ENCODE results near the gene CDH23. TPM values are rescaled to one million over a fixed set of nuclear protein-coding genes. Genes with fewer than 3 reads are reported as not detected.

The CDH23 gene
- total RNA-seq, 4 donors from 2014 or later, result 0.72 to 4.1 (median 2.2) TPM

GRCh38 chr10:71585564-71586290 is 189.0 kb downstream of the CDH23 start:
- TF ChIP-seq, protein P1, sequence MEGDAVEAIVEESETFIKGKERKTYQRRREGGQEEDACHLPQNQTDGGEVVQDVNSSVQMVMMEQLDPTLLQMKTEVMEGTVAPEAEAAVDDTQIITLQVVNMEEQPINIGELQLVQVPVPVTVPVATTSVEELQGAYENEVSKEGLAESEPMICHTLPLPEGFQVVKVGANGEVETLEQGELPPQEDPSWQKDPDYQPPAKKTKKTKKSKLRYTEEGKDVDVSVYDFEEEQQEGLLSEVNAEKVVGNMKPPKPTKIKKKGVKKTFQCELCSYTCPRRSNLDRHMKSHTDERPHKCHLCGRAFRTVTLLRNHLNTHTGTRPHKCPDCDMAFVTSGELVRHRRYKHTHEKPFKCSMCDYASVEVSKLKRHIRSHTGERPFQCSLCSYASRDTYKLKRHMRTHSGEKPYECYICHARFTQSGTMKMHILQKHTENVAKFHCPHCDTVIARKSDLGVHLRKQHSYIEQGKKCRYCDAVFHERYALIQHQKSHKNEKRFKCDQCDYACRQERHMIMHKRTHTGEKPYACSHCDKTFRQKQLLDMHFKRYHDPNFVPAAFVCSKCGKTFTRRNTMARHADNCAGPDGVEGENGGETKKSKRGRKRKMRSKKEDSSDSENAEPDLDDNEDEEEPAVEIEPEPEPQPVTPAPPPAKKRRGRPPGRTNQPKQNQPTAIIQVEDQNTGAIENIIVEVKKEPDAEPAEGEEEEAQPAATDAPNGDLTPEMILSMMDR (IDR thresholded peaks at IDR 0.05), result no peak
- TF ChIP-seq EP300 (IDR thresholded peaks at IDR 0.05) (no peak), POLR2AphosphoS5 (IDR thresholded peaks at IDR 0.05) (no peak), POLR2A (IDR thresholded peaks at IDR 0.05) (no peak)
- WGBS, result 79% methylated on average over 10 of the region's 10 CpGs
- Histone ChIP-seq H3K4me3 (no peak overlapping the region), H3K9me3 (no peaks in the 10 kb centered on the region), H3K27me3 (no peaks in the 10 kb centered on the region), H3K4me1 (peaks cover 10% of the 10 kb centered on the region), H3K36me3 (no peaks in the 10 kb centered on the region), H3K27ac (no peak overlapping the region)
- DNase-seq (ENCODE audit: low spot score in 2 of 2), result no peak

DNA sequence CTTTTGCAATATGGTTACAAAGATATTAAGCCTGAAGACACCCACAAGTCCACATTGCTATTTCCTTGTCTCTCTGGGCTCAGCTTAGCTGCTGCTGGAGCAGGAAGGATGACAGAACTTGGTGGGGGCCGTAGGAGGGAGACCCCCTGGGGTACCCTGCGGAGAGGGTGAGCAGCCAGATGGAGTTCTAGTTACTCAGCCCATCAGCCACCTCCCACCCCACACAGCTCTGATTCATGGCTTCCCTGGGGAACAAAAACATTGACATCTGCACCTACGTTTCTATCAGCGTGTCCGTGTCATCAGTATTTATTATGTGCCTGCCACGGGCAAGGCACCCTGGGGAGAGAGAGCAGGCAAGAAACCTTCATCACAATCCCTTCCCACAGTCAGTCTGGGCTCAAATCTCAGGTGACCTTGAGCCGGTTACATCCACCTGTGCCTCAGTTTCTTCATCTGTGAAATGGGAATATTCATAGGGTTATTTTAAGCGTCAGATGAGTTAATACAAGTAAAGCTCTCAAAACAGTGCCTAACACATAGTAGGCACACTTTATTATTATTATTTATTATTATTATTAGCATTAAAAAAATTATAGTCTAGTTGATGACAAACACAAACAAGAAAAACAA is 191.3 kb downstream of the CDH23 start:
- no peaks in the 10 kb centered on the region for H3K36me3 ChIP-seq
- H3K27me3 ChIP-seq, result no peaks in the 10 kb centered on the region
- no peaks in the 10 kb centered on the region for H3K9me3 ChIP-seq
- H3K4me3 ChIP-seq, result no peak overlapping the region
- peaks cover 10% of the 10 kb centered on the region for H3K4me1 ChIP-seq
- 77% methylated on average over 8 of the region's 8 CpGs for WGBS
- no peak for DNase-seq (ENCODE audit: low spot score in 2 of 2)
- no peak overlapping the region for H3K27ac ChIP-seq
- TF ChIP-seq POLR2A (IDR thresholded peaks at IDR 0.05), result no peak
- TF ChIP-seq, protein P1 (IDR thresholded peaks at IDR 0.05), result no peak
- no peak for TF ChIP-seq EP300 (IDR thresholded peaks at IDR 0.05)
- TF ChIP-seq POLR2AphosphoS5 (IDR thresholded peaks at IDR 0.05), result no peak

DNA sequence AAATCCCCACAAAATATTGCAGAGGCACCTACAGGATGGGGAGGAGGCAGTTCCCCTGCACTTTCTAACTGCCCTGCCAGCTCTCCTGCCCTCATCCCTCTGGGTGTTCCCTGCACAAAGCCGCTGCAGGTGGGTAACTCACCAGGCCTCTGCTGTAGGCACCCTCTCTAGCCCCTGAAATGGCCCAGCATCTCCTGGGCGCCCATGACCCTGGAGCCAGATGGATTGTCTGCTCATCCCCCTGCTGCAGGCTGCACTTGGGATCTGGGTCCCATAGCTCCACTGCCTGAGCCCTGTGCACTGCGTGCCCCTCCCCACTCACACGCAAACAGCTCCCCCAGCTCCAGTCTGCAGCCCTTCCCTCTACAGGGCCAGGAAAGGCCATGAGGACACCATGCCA is 192.0 kb downstream of the CDH23 start:
- no peaks in the 10 kb centered on the region for H3K9me3 ChIP-seq
- WGBS, result 87% methylated on average over 4 of the region's 4 CpGs
- no peaks in the 10 kb centered on the region for H3K27me3 ChIP-seq
- H3K4me1 ChIP-seq, result peaks cover 10% of the 10 kb centered on the region
- no peak for DNase-seq (ENCODE audit: low spot score in 2 of 2)
- H3K27ac ChIP-seq, result no peak overlapping the region
- no peaks in the 10 kb centered on the region for H3K36me3 ChIP-seq
- TF ChIP-seq, protein P1 (IDR thresholded peaks at IDR 0.05), result no peak
- TF ChIP-seq EP300 (IDR thresholded peaks at IDR 0.05) (no peak), POLR2AphosphoS5 (IDR thresholded peaks at IDR 0.05) (no peak), POLR2A (IDR thresholded peaks at IDR 0.05) (no peak)
- H3K4me3 ChIP-seq, result no peak overlapping the region

- no peak overlapping the region for H3K27ac ChIP-seq
- H3K36me3 ChIP-seq, result no peaks in the 10 kb centered on the region
- H3K27me3 ChIP-seq, result no peaks in the 10 kb centered on the region
- H3K4me1 ChIP-seq, result peaks cover 10% of the 10 kb centered on the region
- WGBS, result 41% methylated on average over 14 of the region's 14 CpGs
- TF ChIP-seq POLR2AphosphoS5 (IDR thresholded peaks at IDR 0.05) (no peak), POLR2A (IDR thresholded peaks at IDR 0.05) (no peak), EP300 (IDR thresholded peaks at IDR 0.05) (no peak)
- TF ChIP-seq, protein P1 (IDR thresholded peaks at IDR 0.05), result no peak
- no peaks in the 10 kb centered on the region for H3K9me3 ChIP-seq
- no peak for DNase-seq (ENCODE audit: low spot score in 2 of 2)
- H3K4me3 ChIP-seq, result no peak overlapping the region
These were observed 193.2 kb downstream of the CDH23 start for GRCh38 chr10:71589617-71590551.

Measured in suprapubic skin (tissue), 4 donors.